H1 (cell line): ENCODE results near the gene CXXC5. TPM values are rescaled to one million over a fixed set of nuclear protein-coding genes. Genes with fewer than 3 reads are reported as not detected.

Experiments
- CTCF ChIA-PET: fragments of 300-600 bp; sonication (Branson Sonifier 250); formaldehyde crosslinking; loops from one replicate; lab custom pipeline; 2021; ENCODE audit not compliant: partially characterized antibody; lab: Charles Lee
- POLR2A ChIA-PET: fragments of 300-600 bp; sonication (Branson Sonifier 250); formaldehyde crosslinking; loops from one replicate; lab custom pipeline; 2021; ENCODE audit warnings: inconsistent platforms; ENCODE audit not compliant: partially characterized antibody; lab: Charles Lee
- DNase-seq, 2 experiments: peaks; one replicate each; pipeline versions ENCODE4 v3.0.0 to v3.0.0-alpha.2; 2010 to 2022; ENCODE audit warnings: low spot score in 2 of 2, low read depth in 1 of 2, mixed read lengths in 1 of 2
- FAIRE-seq: peaks from 2 replicates; lab custom pipeline; 2011; peaks lifted over from hg19 to GRCh38; lab: Jason Lieb, UNC
- H2AFZ ChIP-seq: 2 replicates; pipeline ENCODE4 v1.8.1; 2012; ENCODE audit warnings: low read length, inconsistent platforms
- H2AK5ac ChIP-seq: 2 replicates; pipeline ENCODE4 v1.6.1; 2013; ENCODE audit warnings: low read depth, low read length
- H2BK120ac ChIP-seq: replicated peaks from 2 replicates; pipeline ENCODE3; 2013; ENCODE audit warnings: low read depth, low read length, inconsistent platforms
- H2BK12ac ChIP-seq: 2 replicates; pipeline ENCODE4 v1.6.1; 2013; ENCODE audit warnings: low read depth, low read length
- H2BK15ac ChIP-seq: 2 replicates; pipeline ENCODE4 v1.6.1; 2013; ENCODE audit warnings: low read length
- H2BK20ac ChIP-seq: 2 replicates; pipeline ENCODE4 v1.6.1; 2013; ENCODE audit warnings: low read length
- H2BK5ac ChIP-seq: 2 replicates; pipeline ENCODE4 v1.6.1; 2013; ENCODE audit warnings: low read depth, low read length
- H3K14ac ChIP-seq: 2 replicates; pipeline ENCODE4 v1.6.1; 2013; ENCODE audit warnings: inconsistent platforms; ENCODE audit not compliant: insufficient read length
- H3K18ac ChIP-seq: 2 replicates; pipeline ENCODE4 v1.6.1; 2013; ENCODE audit warnings: low read length; ENCODE audit errors: extremely low read depth
- H3K23ac ChIP-seq: 2 replicates; pipeline ENCODE4 v1.6.1; 2013; ENCODE audit warnings: inconsistent platforms; ENCODE audit not compliant: insufficient read length
- H3K23me2 ChIP-seq: 2 replicates; pipeline ENCODE4 v1.6.1; 2013; ENCODE audit warnings: low read depth, low read length
- H3K27ac ChIP-seq: 2 replicates; pipeline ENCODE4 v1.6.1; 2011; ENCODE audit warnings: low read depth, low read length, inconsistent platforms
- H3K27me3 ChIP-seq, 4 experiments: replicated peaks in 1 of 4; 1 replicate in 1 of 4; 2 replicates in 3 of 4; pipeline versions ENCODE4 v1.6.1 to v1.8.1; 2011 to 2013; ENCODE audit warnings: low read length in 3 of 4, mild to moderate bottlenecking in 3 of 4, inconsistent platforms in 2 of 4, mixed read lengths in 2 of 4, moderate library complexity in 1 of 4; ENCODE audit not compliant: control insufficient read depth in 3 of 4, insufficient read depth in 3 of 4; ENCODE audit errors: extremely low read depth in 1 of 4
- H3K36me3 ChIP-seq, 4 experiments: 2 replicates each; pipeline versions ENCODE4 v1.6.1 to v1.8.1; 2011 to 2013; ENCODE audit warnings: mild to moderate bottlenecking in 4 of 4, low read length in 3 of 4, moderate library complexity in 2 of 4, control low read depth in 1 of 4, inconsistent platforms in 1 of 4; ENCODE audit not compliant: insufficient read depth in 4 of 4, control insufficient read depth in 2 of 4
- H3K4ac ChIP-seq: replicated peaks from 2 replicates; pipeline ENCODE3; 2013; ENCODE audit warnings: low read length, low read depth, mixed read lengths, inconsistent platforms; ENCODE audit not compliant: insufficient read length
- H3K4me1 ChIP-seq, 4 experiments: replicated peaks in 1 of 4; 1 replicate in 1 of 4; 2 replicates in 3 of 4; pipeline versions ENCODE4 v1.6.1 to v1.8.1; 2011 to 2013; ENCODE audit warnings: low read length in 3 of 4, inconsistent platforms in 2 of 4, mixed read lengths in 1 of 4; ENCODE audit not compliant: insufficient read depth in 4 of 4, control insufficient read depth in 3 of 4
- H3K4me2 ChIP-seq, 2 experiments: 2 replicates each; pipeline versions ENCODE4 v1.6.1 to v1.8.1; 2011 to 2013; ENCODE audit warnings: low read depth in 2 of 2, low read length in 2 of 2, control low read depth in 1 of 2, inconsistent platforms in 1 of 2, mild to moderate bottlenecking in 1 of 2; ENCODE audit not compliant: insufficient read depth in 1 of 2
- H3K4me3 ChIP-seq, 4 experiments: fragments of 200-600, 300-600 bp in 1 of 4; sonication (generic), shearing (Covaris generic), sonication (Bioruptor Twin) in 1 of 4; 2 replicates each; pipeline versions ENCODE4 v1.5.1 to v1.8.1; 2011 to 2016; ENCODE audit warnings: low read length in 4 of 4, low read depth in 3 of 4, control low read depth in 2 of 4, inconsistent platforms in 2 of 4, mild to moderate bottlenecking in 2 of 4, mixed read lengths in 1 of 4, moderate library complexity in 1 of 4; ENCODE audit not compliant: insufficient read depth in 2 of 4; ENCODE audit errors: extremely low read depth in 1 of 4
- H3K56ac ChIP-seq: replicated peaks from 2 replicates; pipeline ENCODE3; 2013; ENCODE audit warnings: low read depth, mild to moderate bottlenecking, mixed read lengths, low read length, inconsistent platforms; ENCODE audit not compliant: insufficient read length
- H3K79me1 ChIP-seq: 2 replicates; pipeline ENCODE4 v1.6.1; 2013; ENCODE audit warnings: low read depth, low read length, control low read depth
- H3K79me2 ChIP-seq, 2 experiments: 2 replicates each; pipeline versions ENCODE4 v1.6.1 to v1.8.1; 2012 to 2013; ENCODE audit warnings: low read length in 2 of 2, mild to moderate bottlenecking in 2 of 2, inconsistent platforms in 1 of 2; ENCODE audit not compliant: insufficient read depth in 2 of 2, control insufficient read depth in 1 of 2
- H3K9ac ChIP-seq, 4 experiments: replicated peaks in 1 of 4; 1 replicate in 1 of 4; 2 replicates in 3 of 4; pipeline versions ENCODE4 v1.6.1 to v1.8.1; 2011 to 2013; ENCODE audit warnings: low read depth in 3 of 4, low read length in 3 of 4, control low read depth in 2 of 4, mild to moderate bottlenecking in 2 of 4, moderate library complexity in 2 of 4, inconsistent platforms in 1 of 4; ENCODE audit errors: extremely low read depth in 1 of 4
- H3K9me3 ChIP-seq, 2 experiments: 2 replicates each; pipeline versions ENCODE4 v1.6.1 to v1.8.1; 2012 to 2013; ENCODE audit warnings: mild to moderate bottlenecking in 2 of 2, moderate library complexity in 2 of 2, control low read depth in 1 of 2, inconsistent platforms in 1 of 2, low read depth in 1 of 2, low read length in 1 of 2, mixed read lengths in 1 of 2; ENCODE audit not compliant: insufficient read depth in 2 of 2
- H4K20me1 ChIP-seq, 2 experiments: replicated peaks in 1 of 2; 2 replicates each; pipeline versions ENCODE3 to v1.8.1; 2011 to 2013; ENCODE audit warnings: inconsistent platforms in 2 of 2, low read length in 2 of 2, mild to moderate bottlenecking in 1 of 2; ENCODE audit not compliant: insufficient read depth in 2 of 2, control insufficient read depth in 1 of 2
- H4K5ac ChIP-seq: 2 replicates; pipeline ENCODE4 v1.6.1; 2013; ENCODE audit warnings: low read length, low read depth, mixed read lengths, inconsistent platforms; ENCODE audit not compliant: insufficient read length
- H4K8ac ChIP-seq: 2 replicates; pipeline ENCODE4 v1.8.0; 2013; ENCODE audit warnings: mild to moderate bottlenecking, moderate library complexity, low read length, inconsistent platforms; ENCODE audit not compliant: insufficient read depth; ENCODE audit errors: extremely low read depth
- H4K91ac ChIP-seq: replicated peaks from 2 replicates; pipeline ENCODE3; 2013; ENCODE audit warnings: low read length, mixed read lengths, inconsistent platforms; ENCODE audit not compliant: insufficient read length
- NANOG ChIP-seq: IDR thresholded peaks from 2 replicates; pipeline ENCODE4 v1.6.1; 2011; ENCODE audit warnings: low read length, low read depth, mild to moderate bottlenecking, inconsistent platforms; ENCODE audit not compliant: insufficient read depth, poor library complexity, severe bottlenecking
- POLR2A ChIP-seq, 2 experiments: IDR thresholded peaks; 1 replicate in 1 of 2; 2 replicates in 1 of 2; pipeline ENCODE4 v1.6.1; 2011; ENCODE audit warnings: low read depth in 2 of 2, low read length in 2 of 2, mild to moderate bottlenecking in 2 of 2; ENCODE audit errors: control extremely low read depth in 1 of 2
- WGBS, 2 experiments: shearing (Covaris generic) in 1 of 2; methylation state at CpG; one replicate each; pipeline versions ENCODE4 v1.1.6 to v1.1.7; 2013 to 2015; ENCODE audit warnings: low lambda C conversion rate in 2 of 2, mixed read lengths in 2 of 2, inconsistent platforms in 1 of 2, low coverage in 1 of 2, missing lambda C conversion rate in 1 of 2; ENCODE audit not compliant: insufficient replicate concordance in 2 of 2, insufficient coverage in 1 of 2, insufficient read length in 1 of 2; ENCODE audit errors: extremely low coverage in 1 of 2, missing lambda C conversion rate in 1 of 2; 5-methylcytosine and 5-hydroxymethylcytosine counted together
- polyA plus RNA-seq, 7 experiments: library from polyadenylated mRNA; depleted of rRNA in 3 of 7; stranded (reverse) in 5 of 7; unstranded in 2 of 7; fragments of >200 nt in 5 of 7; fragments of 200-250 nt in 2 of 7; gene quantifications; 1 replicate in 5 of 7; 2 replicates in 1 of 7; 4 replicates in 1 of 7; pipeline versions ENCODE4 v1.2.1 to v1.2.3, GENCODE V29; 2011 to 2013; ENCODE audit warnings: missing spikeins in 2 of 7, mixed read lengths in 2 of 7
- total RNA-seq: library from RNA; stranded (reverse); fragmentation: NEBNext Ultra II Directional; extraction: Animal tissue kit (Norgen Biotek cat#: 25700); gene quantifications from 2 replicates; pipeline ENCODE4 v1.2.1, GENCODE V29; 2021

CXXC5 gene
- total and polyA plus RNA-seq, 2 of the 8 experiments (the other 6 are each of a cell fraction or from before 2014, with no cell fraction given): 61.4 to 74.0 TPM

GRCh38 chr5:139688751-139689372, 40.7 kb downstream of the CXXC5 start:
- no peak overlapping the region for H2BK120ac ChIP-seq
- no peak overlapping the region for H4K91ac ChIP-seq
- H3K79me2 ChIP-seq: no peaks in the 10 kb centered on the region
- CTCF ChIA-PET: interaction anchor here (1.0 to 7.7 kb wide), 17 partner anchors 11 to 77 kb away, joined by 3 to 97 read pairs (median 5); no protein-coding TSS in a partner anchor
- H3K56ac ChIP-seq: no peak overlapping the region
- H2BK12ac ChIP-seq: peak overlapping the region; percentile 51; the same call in 1 of the 2 replicates
- no peak overlapping the region for H2AK5ac ChIP-seq
- peaks cover 10 to 29% of the 10 kb centered on the region in 2 experiments for H4K20me1 ChIP-seq
- no peak overlapping the region for H2BK20ac ChIP-seq
- H3K36me3 ChIP-seq: no peaks in the 10 kb centered on the region
- H4K8ac ChIP-seq: no peak overlapping the region
- 72% methylated on average over 8 of the region's 8 CpGs; no CpG with 5 or more reads in 1 of the 2 experiments for WGBS, 2 experiments
- no peak overlapping the region for H2BK15ac ChIP-seq
- H3K4ac ChIP-seq: no peak overlapping the region
- H3K14ac ChIP-seq: no peak overlapping the region
- no peak overlapping the region for H3K4me3 ChIP-seq
- no peak overlapping the region for H3K18ac ChIP-seq
- H2BK5ac ChIP-seq: no peak overlapping the region
- H3K23me2 ChIP-seq: no peaks in the 10 kb centered on the region
- TF ChIP-seq POLR2A (IDR thresholded peaks at IDR 0.05; ENCODE audit: control extremely low read depth in 1 of 2, low read depth in 2 of 2, low read length in 2 of 2): 0 out of 3 replicates have a peak, but pooled peaks of 1 of the 2 experiments have one; percentile 5
- TF ChIP-seq NANOG: no peak
- TF ChIP-seq, all 59 proteins: peak for 1
- FAIRE-seq (no peak), DNase-seq (no peak)
- Histone ChIP-seq H3K23ac (no peak overlapping the region), H3K4me1 (peaks cover 36 to 65% (median 55%) of the 10 kb centered on the region in 4 experiments), H2AFZ (no peak overlapping the region), H4K5ac (no peak overlapping the region), H3K27me3 (peaks cover 0 to 5% (median 0%) of the 10 kb centered on the region in 4 experiments; a peak in 2 of 7 replicates), H3K9ac (no peak overlapping the region), H3K4me2 (peak overlapping the region in 1 of 2 experiments; percentile 5; a peak in 1 of 4 replicates), H3K9me3 (no peaks in the 10 kb centered on the region), H3K27ac (no peak overlapping the region), H3K79me1 (peaks cover 4% of the 10 kb centered on the region; the same call in 1 of the 2 replicates)
- POLR2A ChIA-PET: interaction anchor here (0.7 to 9.8 kb wide), 15 partner anchors 8 to 70 kb away, joined by 3 to 76 read pairs (median 7); partner anchors contain the start of gene CXXC5
